WTC11 (cell line): Measurements from ENCODE around the gene ITPKC. TPM values are rescaled to one million over a fixed set of nuclear protein-coding genes. Genes with fewer than 3 reads are reported as not detected.

Source experiments
- ATAC-seq: fragments of 200-7000 bp; cut with Tn5 transposase; 2 replicates; pipeline ENCODE4 v1.10.0; 2021; ENCODE audit warnings: mild to moderate bottlenecking, moderate library complexity
- CTCF ChIA-PET: fragments of 300-600 bp; sonication (Branson Sonifier 250); formaldehyde crosslinking; loops from one replicate; lab custom pipeline; 2021; ENCODE audit warnings: antibody characterized with exemption; lab: Charles Lee
- POLR2A ChIA-PET: fragments of 350-600 bp; sonication (Branson Sonifier 250); formaldehyde crosslinking; loops from one replicate; lab custom pipeline; 2021; ENCODE audit warnings: antibody characterized with exemption; lab: Charles Lee
- DNase-seq: peaks from one replicate; pipeline ENCODE4 v3.0.0; 2021; ENCODE audit warnings: low spot score
- H3K27ac Mint-ChIP-seq: 2 replicates; pipeline ENCODE4 v1.8.0; 2021; ENCODE audit warnings: mixed read lengths
- H3K27me3 Mint-ChIP-seq: 2 replicates; pipeline ENCODE4 v1.8.0; 2021; ENCODE audit warnings: low read depth, mild to moderate bottlenecking, moderate library complexity, mixed read lengths
- H3K36me3 Mint-ChIP-seq: 2 replicates; pipeline ENCODE4 v1.8.0; 2021; ENCODE audit warnings: mixed read lengths
- H3K4me1 Mint-ChIP-seq: 2 replicates; pipeline ENCODE4 v1.8.0; 2022; ENCODE audit warnings: mixed read lengths
- H3K4me3 Mint-ChIP-seq: 2 replicates; pipeline ENCODE4 v1.8.0; 2021; ENCODE audit warnings: mild to moderate bottlenecking, moderate library complexity, mixed read lengths
- H3K9me3 Mint-ChIP-seq: 2 replicates; pipeline ENCODE4 v1.8.0; 2021; ENCODE audit warnings: mixed read lengths
- CREM ChIP-seq: sonication (generic); formaldehyde crosslinking; IDR thresholded peaks from 2 replicates; pipeline ENCODE4 v1.8.1; 2022; ENCODE audit warnings: mild to moderate bottlenecking, missing genetic modification reagents, moderate library complexity
- ELF4 ChIP-seq: sonication (generic); formaldehyde crosslinking; IDR thresholded peaks from 2 replicates; pipeline ENCODE4 v1.8.1; 2022; ENCODE audit warnings: low read depth, mild to moderate bottlenecking, moderate library complexity, missing genetic modification reagents
- ESRRA ChIP-seq: sonication (generic); formaldehyde crosslinking; IDR thresholded peaks from 2 replicates; pipeline ENCODE4 v1.8.1; 2022; ENCODE audit warnings: mild to moderate bottlenecking, missing genetic modification reagents, borderline replicate concordance
- FOXK1 ChIP-seq: sonication (generic); formaldehyde crosslinking; IDR thresholded peaks from 2 replicates; pipeline ENCODE4 v1.8.0; 2022; ENCODE audit warnings: mild to moderate bottlenecking, moderate library complexity, missing genetic modification reagents
- GABPB1 ChIP-seq: sonication (generic); formaldehyde crosslinking; IDR thresholded peaks from 2 replicates; pipeline ENCODE4 v1.8.1; 2023; ENCODE audit warnings: mild to moderate bottlenecking, missing genetic modification reagents
- IRF2 ChIP-seq: sonication (generic); formaldehyde crosslinking; IDR thresholded peaks from 2 replicates; pipeline ENCODE4 v1.8.0; 2022; ENCODE audit warnings: low read depth, missing genetic modification reagents, borderline replicate concordance
- JUN ChIP-seq: sonication (generic); formaldehyde crosslinking; IDR thresholded peaks from 2 replicates; pipeline ENCODE4 v1.8.0; 2023; ENCODE audit warnings: mild to moderate bottlenecking, missing genetic modification reagents
- MAX ChIP-seq: sonication (generic); formaldehyde crosslinking; IDR thresholded peaks from 2 replicates; pipeline ENCODE4 v1.8.0; 2022; ENCODE audit warnings: mild to moderate bottlenecking, missing genetic modification reagents
- NFATC4 ChIP-seq: fragments of 250-450 bp; sonication (Bioruptor Pico); IDR thresholded peaks from 2 replicates; pipeline ENCODE4 v1.9.0; 2021; ENCODE audit warnings: mild to moderate bottlenecking
- NFYB ChIP-seq: sonication (generic); formaldehyde crosslinking; conservative IDR thresholded peaks from 2 replicates; pipeline ENCODE4 v1.8.0; 2022; ENCODE audit warnings: low read depth, missing genetic modification reagents
- SP1 ChIP-seq: sonication (generic); formaldehyde crosslinking; conservative IDR thresholded peaks from 2 replicates; pipeline ENCODE4 v1.8.1; 2022; ENCODE audit warnings: missing genetic modification reagents
- USF1 ChIP-seq: sonication (generic); formaldehyde crosslinking; IDR thresholded peaks from 2 replicates; pipeline ENCODE4 v1.8.0; 2022; ENCODE audit warnings: mild to moderate bottlenecking, missing genetic modification reagents
- ZNF232 ChIP-seq: sonication (generic); formaldehyde crosslinking; IDR thresholded peaks from 2 replicates; pipeline ENCODE4 v1.8.0; 2022; ENCODE audit warnings: mild to moderate bottlenecking, missing genetic modification reagents
- ZNF281 ChIP-seq: sonication (generic); formaldehyde crosslinking; IDR thresholded peaks from 2 replicates; pipeline ENCODE4 v1.8.0; 2023; ENCODE audit warnings: mild to moderate bottlenecking, missing genetic modification reagents
- ZNF416 ChIP-seq: fragments of 250-450 bp; sonication (Bioruptor Pico); IDR thresholded peaks from 2 replicates; pipeline ENCODE4 v1.9.0; 2021; ENCODE audit warnings: mild to moderate bottlenecking, inconsistent platforms
- ZNF423 ChIP-seq: fragments of 250-450 bp; sonication (Bioruptor Pico); IDR thresholded peaks from 2 replicates; pipeline ENCODE4 v2.1.2; 2022; ENCODE audit warnings: mild to moderate bottlenecking, moderate library complexity
- total RNA-seq: library from RNA; stranded (reverse); gene quantifications from 3 replicates; pipeline ENCODE4 v1.2.3, GENCODE V29; 2021
- TF ChIP-seq, protein P1 (sequence below): sonication (generic); formaldehyde crosslinking; IDR thresholded peaks from 2 replicates; pipeline ENCODE4 v1.8.0; 2023; ENCODE audit warnings: missing genetic modification reagents

The ITPKC gene
- total RNA-seq, 1 experiment from 2014 or later = 13.8 TPM

DNA sequence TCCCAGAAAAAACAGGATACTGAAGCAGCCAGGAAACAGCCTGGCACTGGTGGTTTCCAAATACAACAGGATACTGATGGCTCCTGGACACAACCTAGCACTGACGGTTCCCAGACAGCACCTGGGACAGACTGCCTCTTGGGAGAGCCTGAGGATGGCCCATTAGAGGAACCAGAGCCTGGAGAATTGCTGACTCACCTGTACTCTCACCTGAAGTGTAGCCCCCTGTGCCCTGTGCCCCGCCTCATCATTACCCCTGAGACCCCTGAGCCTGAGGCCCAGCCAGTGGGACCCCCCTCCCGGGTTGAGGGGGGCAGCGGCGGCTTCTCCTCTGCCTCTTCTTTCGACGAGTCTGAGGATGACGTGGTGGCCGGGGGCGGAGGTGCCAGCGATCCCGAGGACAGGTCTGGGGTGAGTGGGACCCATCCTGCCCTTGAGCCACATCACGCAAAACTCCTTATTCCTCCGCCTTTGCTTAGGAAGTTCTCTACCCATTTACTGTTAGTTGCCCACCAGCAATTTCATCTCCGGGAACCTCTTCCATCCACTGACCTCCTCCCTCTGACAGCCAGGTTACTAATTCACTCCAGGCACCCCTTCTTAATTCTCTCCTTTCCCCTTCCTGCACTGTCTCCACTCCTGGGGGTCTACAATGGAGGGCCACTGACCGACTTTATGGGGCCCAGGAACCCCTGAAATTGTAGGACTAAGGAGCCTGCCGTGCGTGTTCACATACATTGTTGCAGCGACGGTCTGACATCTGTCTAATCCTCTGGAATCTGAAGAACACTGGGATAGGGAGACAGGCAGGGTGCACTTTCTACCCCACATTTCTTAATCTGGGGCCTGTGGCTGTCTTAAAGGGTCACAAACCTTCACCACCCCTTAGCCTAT lies 1.2 kb downstream of the ITPKC start:
- no peak for TF ChIP-seq CREM (CRISPR knock-in tag)
- H3K36me3 Mint-ChIP-seq = peaks cover 13% of the 10 kb centered on the region
- peaks cover 33% of the 10 kb centered on the region for H3K4me1 Mint-ChIP-seq
- H3K9me3 Mint-ChIP-seq = peaks cover under 1% of the 10 kb centered on the region; the same call in 1 of the 2 replicates
- CTCF ChIA-PET = interaction anchor here (1.0 to 2.2 kb wide), 8 partner anchors 16 to 89 kb away, joined by 3 to 16 read pairs (median 6); partner anchors contain the start of genes ACTMAP, EGLN2, RAB4B and SNRPA
- peak overlapping the region; percentile 91 for H3K4me3 Mint-ChIP-seq
- DNase-seq = no peak
- no peaks in the 10 kb centered on the region for H3K27me3 Mint-ChIP-seq
- no peak for ATAC-seq
- peak overlapping the region; percentile 99 for H3K27ac Mint-ChIP-seq
- POLR2A ChIA-PET = interaction anchor here (1.0 to 2.2 kb wide), 6 partner anchors 9 to 85 kb away, joined by 3 to 18 read pairs (median 8); partner anchors contain the start of genes ACTMAP, NUMBL, RAB4B and SNRPA

DNA sequence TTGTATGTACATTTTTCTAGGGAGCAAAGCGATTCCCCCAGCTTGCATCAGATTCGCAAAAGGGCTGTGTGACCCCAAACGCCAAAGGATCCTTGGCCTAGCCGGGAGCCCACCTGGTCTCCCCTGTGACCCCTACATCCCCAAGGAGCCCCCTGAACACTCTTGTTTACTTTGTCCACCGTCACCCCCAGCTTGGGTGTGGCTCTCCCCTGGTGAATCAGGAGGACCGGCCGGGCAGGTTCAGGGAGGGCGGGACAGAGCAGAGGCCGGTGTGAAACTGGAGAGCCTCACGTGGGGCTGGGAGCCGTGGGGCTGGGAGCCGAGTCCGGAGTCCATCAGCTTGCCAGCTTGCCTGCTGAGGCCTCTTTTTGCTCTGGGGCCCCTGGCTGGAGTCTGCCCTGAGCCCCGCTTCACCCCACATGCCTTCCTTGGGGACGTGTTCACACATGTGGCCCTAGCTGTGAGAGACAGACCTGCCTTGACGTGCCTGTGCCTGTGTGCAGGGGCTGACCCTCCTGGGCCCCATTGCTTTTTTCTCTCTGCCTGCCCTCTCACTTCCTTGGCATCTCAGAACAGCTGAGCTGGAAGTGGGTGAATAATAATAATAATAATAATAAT lies 2.0 kb downstream of the ITPKC start:
- peak overlapping the region; percentile 99 for H3K27ac Mint-ChIP-seq
- peaks cover 17% of the 10 kb centered on the region for H3K36me3 Mint-ChIP-seq
- peak; percentile 52 for DNase-seq
- CTCF ChIA-PET = interaction anchor here (0.8 to 1.1 kb wide), 4 partner anchors 16 to 88 kb away, joined by 3 to 5 read pairs (median 4); partner anchors contain the start of gene RAB4B
- H3K4me3 Mint-ChIP-seq = peak overlapping the region; percentile 91
- ATAC-seq = no peak; the same call in 1 of the 2 replicates
- POLR2A ChIA-PET = no interaction called here
- peaks cover 33% of the 10 kb centered on the region for H3K4me1 Mint-ChIP-seq
- no peak for TF ChIP-seq NFATC4
- no peak for TF ChIP-seq IRF2
- peak; percentile 64 for TF ChIP-seq USF1 (CRISPR knock-in tag)
- TF ChIP-seq MAX (CRISPR knock-in tag) = peak; percentile 28; the same call in 1 of the 2 replicates
- peak; percentile 49 for TF ChIP-seq GABPB1 (CRISPR knock-in tag)
- H3K9me3 Mint-ChIP-seq = peaks cover 4% of the 10 kb centered on the region; the same call in 1 of the 2 replicates
- no peaks in the 10 kb centered on the region for H3K27me3 Mint-ChIP-seq

- no peaks in the 10 kb centered on the region for H3K27me3 Mint-ChIP-seq
- peak overlapping the region; percentile 53; the same call in 1 of the 2 replicates for H3K27ac Mint-ChIP-seq
- peaks cover 33% of the 10 kb centered on the region for H3K4me1 Mint-ChIP-seq
- no peak for ATAC-seq
- CTCF ChIA-PET = interaction anchor here (0.8 to 1.1 kb wide), 4 partner anchors 17 to 87 kb away, joined by 3 to 5 read pairs (median 4); partner anchors contain the start of gene RAB4B
- H3K9me3 Mint-ChIP-seq = peaks cover 4% of the 10 kb centered on the region; the same call in 1 of the 2 replicates
- no peak for DNase-seq
- H3K36me3 Mint-ChIP-seq = peaks cover 22% of the 10 kb centered on the region
- TF ChIP-seq USF1 (CRISPR knock-in tag) = no peak
- no peak for TF ChIP-seq FOXK1 (CRISPR knock-in tag)
- TF ChIP-seq ZNF423 (CRISPR knock-in tag) = no peak
- TF ChIP-seq ZNF232 (CRISPR knock-in tag) = no peak
- no peak for TF ChIP-seq JUN (CRISPR knock-in tag)
- TF ChIP-seq ZNF416 (CRISPR knock-in tag) = no peak
- no peak for TF ChIP-seq SP1 (CRISPR knock-in tag)
- TF ChIP-seq, all 79 proteins: peak for 0
- POLR2A ChIA-PET = no interaction called here
- H3K4me3 Mint-ChIP-seq = peak overlapping the region; percentile 91
These were observed 2.5 kb downstream of the ITPKC start for GRCh38 chr19:40719414-40719894.

- ATAC-seq = no peak
- peaks cover 23% of the 10 kb centered on the region for H3K4me1 Mint-ChIP-seq
- no peak for DNase-seq
- H3K36me3 Mint-ChIP-seq = peaks cover 26% of the 10 kb centered on the region
- POLR2A ChIA-PET = interaction anchor here (0.5 to 1.2 kb wide), 2 partner anchors 57 to 60 kb away, joined by 5 to 6 read pairs; partner anchors contain the start of gene RAB4B
- no peak overlapping the region for H3K4me3 Mint-ChIP-seq
- peaks cover 4% of the 10 kb centered on the region; the same call in 1 of the 2 replicates for H3K9me3 Mint-ChIP-seq
- no peaks in the 10 kb centered on the region for H3K27me3 Mint-ChIP-seq
- CTCF ChIA-PET = interaction anchor here (0.7 to 2.1 kb wide), 4 partner anchors 19 to 541 kb away, joined by 3 to 9 read pairs (median 4); no protein-coding TSS in a partner anchor
- TF ChIP-seq GABPB1 (CRISPR knock-in tag) (no peak), ESRRA (CRISPR knock-in tag) (no peak), ZNF281 (CRISPR knock-in tag) (no peak), ELF4 (no peak), NFYB (CRISPR knock-in tag) (no peak)
- TF ChIP-seq, protein P1, sequence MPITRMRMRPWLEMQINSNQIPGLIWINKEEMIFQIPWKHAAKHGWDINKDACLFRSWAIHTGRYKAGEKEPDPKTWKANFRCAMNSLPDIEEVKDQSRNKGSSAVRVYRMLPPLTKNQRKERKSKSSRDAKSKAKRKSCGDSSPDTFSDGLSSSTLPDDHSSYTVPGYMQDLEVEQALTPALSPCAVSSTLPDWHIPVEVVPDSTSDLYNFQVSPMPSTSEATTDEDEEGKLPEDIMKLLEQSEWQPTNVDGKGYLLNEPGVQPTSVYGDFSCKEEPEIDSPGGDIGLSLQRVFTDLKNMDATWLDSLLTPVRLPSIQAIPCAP (CRISPR knock-in tag) = no peak
- H3K27ac Mint-ChIP-seq = peak overlapping the region; percentile 50; the same call in 1 of the 2 replicates
These were observed 4.2 kb downstream of the ITPKC start for GRCh38 chr19:40721140-40721486.
